RWPE2 (cell line): ENCODE results near the gene ADGRE2.
A peak's percentile ranks its signal among the peaks of the same experiment; 100 is the strongest.

Source experiments
- ATAC-seq: fragments of 200-7000 bp; cut with Tn5 transposase; 3 replicates; pipeline ENCODE4 v1.9.1; 2021; ENCODE audit warnings: low read depth
- DNase-seq: peaks from one replicate; pipeline ENCODE4 v3.0.0-alpha.2; 2020; ENCODE audit warnings: low spot score
- H3K27ac ChIP-seq: fragments of 450-650 bp; 2 replicates; pipeline ENCODE4 v1.5.1; 2017; ENCODE audit warnings: mild to moderate bottlenecking; ENCODE audit not compliant: poor library complexity, severe bottlenecking
- H3K27me3 ChIP-seq: fragments of 250-450 bp; sonication (Bioruptor Pico); 2 replicates; pipeline ENCODE4 v1.5.1; 2021; ENCODE audit warnings: mild to moderate bottlenecking, moderate library complexity; ENCODE audit not compliant: insufficient read depth, poor library complexity, severe bottlenecking
- H3K36me3 ChIP-seq: fragments of 250-450 bp; sonication (Bioruptor Pico); 2 replicates; pipeline ENCODE4 v1.5.1; 2020; ENCODE audit warnings: low read depth, mild to moderate bottlenecking, moderate library complexity
- H3K4me1 ChIP-seq: fragments of 250-450 bp; sonication (Bioruptor Pico); 2 replicates; pipeline ENCODE4 v1.5.1; 2021; ENCODE audit warnings: mild to moderate bottlenecking, moderate library complexity; ENCODE audit not compliant: insufficient read depth, poor library complexity, severe bottlenecking
- H3K4me3 ChIP-seq: fragments of 250-450 bp; sonication (Bioruptor Pico); 2 replicates; pipeline ENCODE4 v1.5.1; 2021; ENCODE audit warnings: mild to moderate bottlenecking, moderate library complexity; ENCODE audit not compliant: severe bottlenecking
- H3K9me3 ChIP-seq: fragments of 250-450 bp; sonication (Bioruptor Pico); 2 replicates; pipeline ENCODE4 v1.5.1; 2021; ENCODE audit warnings: mild to moderate bottlenecking, moderate library complexity; ENCODE audit not compliant: severe bottlenecking
- CTCF ChIP-seq: fragments of 450-650 bp; IDR thresholded peaks from one replicate; pipeline ENCODE4 v1.5.1; 2017; ENCODE audit warnings: mild to moderate bottlenecking, moderate library complexity; ENCODE audit not compliant: poor library complexity, severe bottlenecking

Gene ADGRE2

DNA sequence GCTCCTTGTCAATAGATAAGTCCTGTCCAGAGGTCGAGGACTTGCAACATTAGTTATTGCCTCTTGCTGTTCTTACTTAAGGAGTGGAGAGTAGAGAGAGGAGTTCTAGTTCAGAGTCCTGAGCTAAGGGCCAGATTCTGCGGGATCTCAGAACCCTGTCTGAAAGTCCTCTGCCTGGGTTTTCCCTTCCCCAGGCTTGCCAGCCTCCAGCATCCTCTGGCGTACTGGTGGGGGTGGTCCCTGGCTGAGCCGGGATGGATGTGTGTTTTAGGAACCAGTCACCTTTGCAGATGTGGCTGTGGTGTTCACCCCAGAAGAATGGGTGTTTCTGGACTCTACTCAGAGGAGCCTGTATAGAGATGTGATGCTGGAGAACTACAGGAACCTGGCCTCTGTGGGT, 62.5 kb downstream of the ADGRE2 start:
- no peak for DNase-seq
- H3K27me3 ChIP-seq, result no peaks in the 10 kb centered on the region
- no peak overlapping the region for H3K4me3 ChIP-seq
- no peak for TF ChIP-seq CTCF
- peaks cover 33% of the 10 kb centered on the region for H3K9me3 ChIP-seq
- no peak overlapping the region for H3K27ac ChIP-seq
- ATAC-seq, result no peak
- H3K36me3 ChIP-seq, result peaks cover 18% of the 10 kb centered on the region
- H3K4me1 ChIP-seq, result no peaks in the 10 kb centered on the region

GRCh38 chr19:14704450-14704849, 73.9 kb downstream of the ADGRE2 start:
- Histone ChIP-seq H3K4me1 (no peaks in the 10 kb centered on the region), H3K36me3 (peaks cover 16% of the 10 kb centered on the region), H3K27ac (no peak overlapping the region), H3K9me3 (no peaks in the 10 kb centered on the region), H3K27me3 (no peaks in the 10 kb centered on the region), H3K4me3 (no peak overlapping the region)
- no peak for TF ChIP-seq CTCF
- DNase-seq, result no peak
- no peak for ATAC-seq

DNA sequence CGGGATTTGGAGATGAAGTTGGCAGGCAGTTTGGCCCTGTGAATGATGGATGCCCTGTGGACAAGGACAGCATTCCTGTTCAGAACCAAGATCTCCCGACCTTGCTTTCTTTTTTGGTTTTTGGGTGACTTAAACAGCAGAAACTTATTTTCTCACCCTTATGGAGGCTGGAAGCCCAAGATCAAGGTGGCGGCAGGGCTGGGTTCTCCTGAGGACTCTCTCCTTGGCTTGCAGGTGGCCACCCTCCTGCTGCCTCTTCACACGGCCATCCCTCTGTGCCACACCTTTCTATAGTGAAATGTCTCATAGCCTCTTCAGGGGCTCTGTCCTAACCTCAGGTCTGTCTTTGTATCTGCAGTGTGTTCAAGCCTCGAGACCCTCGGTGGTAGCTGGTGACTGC, 74.5 kb downstream of the ADGRE2 start:
- H3K27ac ChIP-seq, result no peak overlapping the region
- TF ChIP-seq CTCF, result no peak
- H3K36me3 ChIP-seq, result peaks cover 18% of the 10 kb centered on the region
- H3K4me1 ChIP-seq, result no peaks in the 10 kb centered on the region
- no peak for ATAC-seq
- no peak for DNase-seq
- H3K4me3 ChIP-seq, result no peak overlapping the region
- no peaks in the 10 kb centered on the region for H3K27me3 ChIP-seq
- H3K9me3 ChIP-seq, result no peaks in the 10 kb centered on the region

DNA sequence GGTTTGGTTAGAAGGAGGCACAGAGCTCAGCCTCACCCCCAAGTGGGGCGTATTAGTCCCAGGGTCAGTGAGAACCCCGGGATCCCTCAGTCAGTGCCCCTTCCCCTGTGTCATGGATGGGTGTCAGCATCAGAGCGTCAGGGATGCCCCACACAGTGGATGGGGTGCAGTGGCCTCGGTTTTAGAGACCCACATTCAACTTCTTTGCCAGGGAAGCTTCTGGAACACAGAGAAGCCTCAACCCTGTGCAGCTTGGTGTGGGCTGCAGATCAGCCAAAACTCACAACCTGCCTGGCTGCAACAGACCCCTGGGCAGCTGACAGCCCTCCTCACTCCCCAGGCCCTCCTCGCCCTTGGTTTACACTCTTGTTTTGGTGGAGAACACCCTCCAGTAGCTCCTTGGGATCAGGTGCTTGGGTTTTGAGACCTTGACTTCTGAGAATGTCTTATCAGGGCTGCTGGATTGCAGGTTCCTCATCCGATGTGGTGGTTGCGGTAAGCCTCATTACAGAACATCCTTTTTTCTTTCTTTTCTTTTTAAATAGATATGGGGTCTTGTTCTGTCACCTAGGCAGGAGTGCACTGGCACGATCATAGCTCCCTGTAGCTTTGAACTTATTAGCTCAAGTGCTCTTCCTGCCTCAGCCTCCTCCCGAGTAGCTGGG, 77.5 kb downstream of the ADGRE2 start:
- Histone ChIP-seq H3K9me3 (no peaks in the 10 kb centered on the region), H3K4me1 (no peaks in the 10 kb centered on the region), H3K27ac (no peak overlapping the region), H3K27me3 (no peaks in the 10 kb centered on the region), H3K4me3 (no peak overlapping the region), H3K36me3 (peaks cover 17% of the 10 kb centered on the region)
- no peak for TF ChIP-seq CTCF
- ATAC-seq, result no peak
- no peak for DNase-seq

GRCh38 chr19:14699641-14700040, 78.7 kb downstream of the ADGRE2 start:
- Histone ChIP-seq H3K27me3 (no peaks in the 10 kb centered on the region), H3K36me3 (peaks cover 17% of the 10 kb centered on the region), H3K4me3 (no peak overlapping the region), H3K9me3 (no peaks in the 10 kb centered on the region), H3K4me1 (no peaks in the 10 kb centered on the region), H3K27ac (no peak overlapping the region)
- ATAC-seq (0 out of 3 replicates have a peak, but pooled peaks have one; percentile 40), DNase-seq (no peak)
- TF ChIP-seq CTCF, result no peak
